Stomach (tissue), 4 donors: ENCODE data around the gene SORCS2.

Experiments
- CTCF ChIP-seq, 7 experiments: fragments of 450-650 bp in 4 of 7; fragments of 200-600 bp in 3 of 7; sonication (generic) in 3 of 7; IDR thresholded peaks; one replicate each; pipeline ENCODE4 v1.5.1; 2016 to 2019; ENCODE audit warnings: antibody characterized with exemption in 7 of 7, control low read depth in 2 of 7, mild to moderate bottlenecking in 1 of 7
- POLR2AphosphoS5 ChIP-seq, 3 donors: sonication (generic); formaldehyde crosslinking; IDR thresholded peaks; one replicate each; pipeline ENCODE4 v1.6.1; 2016; ENCODE audit warnings: antibody characterized with exemption in 3 of 3

GRCh38 chr4:7382634-7383014, 190.3 kb downstream of the SORCS2 start:
- TF ChIP-seq CTCF (IDR thresholded peaks at IDR 0.05), result no peak
- TF ChIP-seq POLR2AphosphoS5 (IDR thresholded peaks at IDR 0.05), result no peak
